Loucy (cell line): ENCODE results near the gene GC.

Experiments
- H2AFZ ChIP-seq: fragments of 200-600 bp; sonication (generic); 2 replicates; pipeline ENCODE4 v1.6.0; 2016; ENCODE audit warnings: antibody characterized with exemption, mild to moderate bottlenecking, low read length, moderate library complexity
- H3F3A ChIP-seq: fragments of 200-600 bp; 2 replicates; pipeline ENCODE4 v1.6.0; 2016; ENCODE audit warnings: antibody characterized with exemption, low read depth, mild to moderate bottlenecking
- H3K27me3 ChIP-seq: fragments of 200-600 bp; sonication (generic); 2 replicates; pipeline ENCODE4 v1.6.1; 2014; ENCODE audit warnings: low read length, mild to moderate bottlenecking; ENCODE audit not compliant: insufficient read depth, poor library complexity, severe bottlenecking
- H3K36me3 ChIP-seq: fragments of 200-600 bp; sonication (generic); 2 replicates; pipeline ENCODE4 v1.6.1; 2016; ENCODE audit warnings: low read length; ENCODE audit not compliant: insufficient read depth
- H3K4me1 ChIP-seq: fragments of 200-600 bp; sonication (generic); 2 replicates; pipeline ENCODE4 v1.5.1; 2014; ENCODE audit warnings: low read length, mild to moderate bottlenecking; ENCODE audit not compliant: insufficient read depth, poor library complexity, severe bottlenecking
- H3K4me2 ChIP-seq: fragments of 200-600 bp; sonication (generic); 2 replicates; pipeline ENCODE4 v1.6.0; 2014; ENCODE audit warnings: antibody characterized with exemption, low read length, low read depth, mild to moderate bottlenecking; ENCODE audit not compliant: poor library complexity, severe bottlenecking
- H3K4me3 ChIP-seq: fragments of 200-600 bp; sonication (generic); 2 replicates; pipeline ENCODE4 v1.5.1; 2014; ENCODE audit warnings: low read length, mild to moderate bottlenecking, mixed read lengths; ENCODE audit not compliant: poor library complexity, severe bottlenecking
- H3K79me2 ChIP-seq: fragments of 200-600 bp; sonication (generic); 2 replicates; pipeline ENCODE4 v1.6.1; 2014; ENCODE audit warnings: low read length; ENCODE audit not compliant: insufficient read depth
- H3K9ac ChIP-seq: fragments of 200-600 bp; sonication (generic); 2 replicates; pipeline ENCODE4 v1.6.0; 2014; ENCODE audit warnings: mild to moderate bottlenecking, low read depth, low read length, moderate library complexity; ENCODE audit not compliant: poor library complexity, severe bottlenecking
- H3K9me2 ChIP-seq: fragments of 200-600 bp; sonication (generic); replicated peaks from 2 replicates; pipeline ENCODE4 v1.6.1; 2016; ENCODE audit warnings: low read depth, low read length, mixed read lengths
- H3K9me3 ChIP-seq: fragments of 200-600 bp; sonication (generic); 2 replicates; pipeline ENCODE4 v1.6.1; 2014; ENCODE audit warnings: mild to moderate bottlenecking, antibody characterized with exemption, low read length, low read depth; ENCODE audit not compliant: insufficient read depth
- H4K20me1 ChIP-seq: fragments of 200-600 bp; sonication (generic); 2 replicates; pipeline ENCODE4 v1.6.0; 2014; ENCODE audit warnings: antibody characterized with exemption, low read length, mild to moderate bottlenecking; ENCODE audit not compliant: insufficient read depth, poor library complexity, severe bottlenecking
- CTCF ChIP-seq: fragments of 200-600 bp; sonication (generic); conservative IDR thresholded peaks from 2 replicates; pipeline ENCODE4 v1.5.1; 2014; ENCODE audit warnings: mild to moderate bottlenecking, antibody characterized with exemption, low read length
- EZH2phosphoT487 ChIP-seq: fragments of 200-600 bp; IDR thresholded peaks from 2 replicates; pipeline ENCODE4 v1.6.1; 2018; ENCODE audit warnings: antibody characterized with exemption, mild to moderate bottlenecking, moderate library complexity, borderline replicate concordance

The GC gene

DNA sequence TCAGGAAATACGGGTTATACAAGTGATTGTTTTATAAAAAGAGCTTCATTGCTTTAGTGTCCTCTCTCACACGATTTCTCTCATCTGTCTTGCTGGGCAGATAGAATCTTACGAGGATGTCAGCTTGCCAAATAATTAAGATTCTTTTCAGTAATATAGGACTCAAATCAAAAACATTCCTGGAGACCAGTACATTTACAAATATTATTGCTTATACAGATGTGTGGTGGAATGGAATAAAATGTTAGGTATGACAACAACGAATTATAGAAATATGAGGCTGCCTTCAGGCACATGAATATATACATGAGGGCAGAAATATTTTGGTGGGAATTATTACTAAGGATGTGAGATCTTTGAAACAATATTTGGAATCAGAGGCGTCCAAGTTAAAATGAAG lies 88.9 kb downstream of the GC start:
- Histone ChIP-seq H3K36me3 (no peaks in the 10 kb centered on the region), H2AFZ (no peak overlapping the region), H3F3A (no peaks in the 10 kb centered on the region), H3K79me2 (no peaks in the 10 kb centered on the region), H3K4me2 (no peak overlapping the region), H3K9ac (no peak overlapping the region), H3K9me3 (no peaks in the 10 kb centered on the region), H4K20me1 (no peaks in the 10 kb centered on the region), H3K4me3 (no peak overlapping the region), H3K4me1 (no peaks in the 10 kb centered on the region), H3K9me2 (no peaks in the 10 kb centered on the region), H3K27me3 (no peaks in the 10 kb centered on the region)
- TF ChIP-seq CTCF (no peak), EZH2phosphoT487 (no peak)

DNA sequence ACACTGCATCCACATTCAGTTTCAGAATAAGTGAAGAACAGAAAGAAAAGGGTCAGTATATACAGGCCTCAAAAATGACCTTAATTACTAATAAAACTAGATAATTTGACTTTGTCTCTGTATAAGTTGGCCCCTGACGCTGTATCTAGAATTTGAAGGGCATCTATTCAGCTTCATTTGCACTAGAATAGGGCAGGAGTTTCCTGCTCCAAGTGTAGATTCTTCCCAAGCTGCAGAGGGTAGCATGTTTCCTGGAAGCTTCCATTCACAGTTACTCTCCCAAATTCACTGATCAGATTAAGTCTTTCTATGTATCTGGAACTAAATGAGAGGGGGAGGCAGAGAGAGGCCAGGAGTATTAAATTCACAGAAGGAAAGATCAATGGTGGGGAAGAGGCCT lies 90.9 kb downstream of the GC start:
- Histone ChIP-seq H3K36me3 (no peaks in the 10 kb centered on the region), H3F3A (no peaks in the 10 kb centered on the region), H3K9me2 (no peaks in the 10 kb centered on the region), H3K9me3 (no peaks in the 10 kb centered on the region), H3K27me3 (no peaks in the 10 kb centered on the region), H3K4me1 (no peaks in the 10 kb centered on the region), H3K9ac (no peak overlapping the region), H2AFZ (no peak overlapping the region), H4K20me1 (no peaks in the 10 kb centered on the region), H3K4me3 (no peak overlapping the region), H3K79me2 (no peaks in the 10 kb centered on the region), H3K4me2 (no peak overlapping the region)
- no peak for TF ChIP-seq CTCF
- TF ChIP-seq EZH2phosphoT487, result no peak

GRCh38 chr4:71692198-71692597 lies 91.7 kb downstream of the GC start:
- H2AFZ ChIP-seq, result no peak overlapping the region
- H3K4me2 ChIP-seq, result no peak overlapping the region
- H3K9ac ChIP-seq, result no peak overlapping the region
- H3K27me3 ChIP-seq, result no peaks in the 10 kb centered on the region
- H3F3A ChIP-seq, result no peaks in the 10 kb centered on the region
- H3K9me2 ChIP-seq, result no peaks in the 10 kb centered on the region
- no peaks in the 10 kb centered on the region for H3K4me1 ChIP-seq
- H3K4me3 ChIP-seq, result no peak overlapping the region
- TF ChIP-seq EZH2phosphoT487 (no peak), CTCF (no peak)
- no peaks in the 10 kb centered on the region for H3K36me3 ChIP-seq
- no peaks in the 10 kb centered on the region for H4K20me1 ChIP-seq
- H3K9me3 ChIP-seq, result no peaks in the 10 kb centered on the region
- no peaks in the 10 kb centered on the region for H3K79me2 ChIP-seq
